D721Med (cell line): Measurements from ENCODE around the gene BTN3A1.

Source experiments
- DNase-seq: peaks from one replicate; pipeline ENCODE4 v3.0.0; 2011; ENCODE audit warnings: low spot score; ENCODE audit not compliant: insufficient read length
- FAIRE-seq: peaks from 2 replicates; lab custom pipeline; 2011; peaks lifted over from hg19 to GRCh38; lab: Jason Lieb, UNC
- CTCF ChIP-seq: IDR thresholded peaks from 2 replicates; pipeline ENCODE4 v1.5.1; 2012; ENCODE audit warnings: mild to moderate bottlenecking, control low read depth; ENCODE audit not compliant: insufficient read depth; ENCODE audit errors: missing control alignments

Gene BTN3A1

GRCh38 chr6:26441977-26442376, 39.9 kb downstream of the BTN3A1 start:
- FAIRE-seq (no peak), DNase-seq (no peak)
- no peak for TF ChIP-seq CTCF

DNA sequence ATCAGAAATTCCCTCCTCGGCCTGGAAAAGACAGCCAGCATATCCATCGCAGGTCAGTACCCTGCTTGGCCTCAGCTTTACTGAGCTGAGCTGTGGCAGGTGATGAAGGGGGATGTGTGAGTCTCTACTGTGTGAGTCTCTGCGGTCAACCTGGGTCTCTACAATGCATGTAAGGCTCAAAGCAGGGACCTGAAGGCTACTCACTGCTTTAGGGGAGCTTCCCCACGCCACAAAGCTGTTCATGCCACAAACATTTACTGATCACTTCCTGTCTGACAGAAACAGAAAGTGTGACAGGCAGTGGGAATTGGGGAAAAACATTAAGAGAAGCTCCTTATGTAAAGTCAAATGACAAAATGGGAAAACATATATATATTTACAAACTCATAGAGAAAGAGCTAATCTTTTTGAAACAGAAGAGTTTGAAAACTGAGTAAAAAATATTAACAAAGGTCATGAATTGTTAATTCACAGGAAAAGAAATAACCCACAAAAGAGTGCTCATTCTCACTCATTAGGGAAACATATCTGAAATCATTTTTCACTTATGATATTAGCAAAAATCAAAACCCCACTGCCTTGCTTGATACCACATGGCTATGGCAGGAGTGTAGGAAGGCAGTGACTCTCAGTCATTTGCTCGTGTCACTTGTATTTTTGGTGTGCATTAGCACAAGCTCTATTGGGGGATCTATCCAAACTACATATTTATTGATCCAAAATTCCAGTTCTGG, 44.0 kb downstream of the BTN3A1 start:
- no peak for TF ChIP-seq CTCF
- DNase-seq (no peak), FAIRE-seq (no peak)

DNA sequence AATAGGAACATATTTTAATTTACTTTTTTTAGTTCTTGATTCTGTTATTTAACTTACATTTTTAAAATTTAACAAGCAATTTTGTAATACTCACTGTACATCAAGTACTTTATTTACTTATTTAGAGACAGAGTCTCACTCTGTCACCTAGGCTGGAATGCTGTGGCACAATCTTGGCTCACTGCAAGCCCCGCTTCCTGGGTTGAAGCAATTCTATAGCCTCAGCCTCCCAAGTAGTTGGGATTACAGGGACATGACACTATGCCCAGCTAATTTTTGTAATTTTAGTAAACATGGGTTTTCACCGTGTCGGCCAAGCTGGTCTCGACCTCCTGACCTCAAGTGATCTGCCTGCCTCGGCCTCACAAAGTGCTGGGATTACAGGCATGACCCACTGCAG, 45.2 kb downstream of the BTN3A1 start:
- no peak for TF ChIP-seq CTCF
- DNase-seq: no peak
- no peak for FAIRE-seq

DNA sequence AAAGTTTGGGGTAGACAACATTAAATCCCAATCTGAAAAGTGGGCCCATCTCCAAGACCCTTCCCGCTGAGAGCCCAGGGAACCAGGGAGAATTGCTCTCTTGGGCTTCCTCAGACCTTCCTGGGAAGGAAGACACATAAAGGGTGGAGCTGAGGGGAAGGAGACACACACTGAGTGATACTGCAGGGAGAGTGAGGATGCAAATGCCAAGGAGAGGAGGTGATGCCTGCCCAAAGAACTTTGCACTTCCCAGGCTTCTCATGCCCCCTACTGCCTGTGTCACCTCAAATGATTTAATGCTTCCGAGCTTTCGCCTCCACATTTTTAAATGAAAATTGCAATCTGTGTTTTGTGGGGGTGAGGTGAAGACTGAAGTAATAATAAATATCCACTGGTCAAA, 48.2 kb downstream of the BTN3A1 start:
- no peak for TF ChIP-seq CTCF
- DNase-seq (no peak), FAIRE-seq (no peak)

DNA sequence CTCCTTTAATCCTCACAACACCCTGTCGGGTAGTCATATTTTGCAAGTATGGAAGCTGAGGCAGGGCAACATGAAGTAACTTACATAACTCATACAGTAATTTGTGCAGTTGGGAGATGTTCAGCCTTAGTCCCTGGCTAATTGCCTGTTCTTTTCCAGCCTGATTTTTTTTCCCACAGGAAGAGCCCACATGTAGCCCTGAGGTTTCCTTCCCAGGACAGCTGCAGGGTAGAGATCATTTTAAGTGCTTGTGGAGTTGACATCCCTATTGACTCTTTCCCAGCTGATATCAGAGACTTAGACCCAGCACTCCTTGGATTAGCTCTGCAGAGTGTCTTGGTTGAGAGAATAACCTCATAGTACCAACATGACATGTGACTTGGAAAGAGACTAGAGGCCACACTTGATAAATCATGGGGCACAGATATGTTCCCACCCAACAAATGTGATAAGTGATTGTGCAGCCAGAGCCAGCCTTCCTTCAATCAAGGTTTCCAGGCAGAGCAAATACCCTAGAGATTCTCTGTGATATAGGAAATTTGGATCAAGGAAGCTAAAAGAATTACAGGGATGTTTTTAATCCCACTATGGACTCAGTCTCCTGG, 50.7 kb downstream of the BTN3A1 start:
- no peak for FAIRE-seq

DNA sequence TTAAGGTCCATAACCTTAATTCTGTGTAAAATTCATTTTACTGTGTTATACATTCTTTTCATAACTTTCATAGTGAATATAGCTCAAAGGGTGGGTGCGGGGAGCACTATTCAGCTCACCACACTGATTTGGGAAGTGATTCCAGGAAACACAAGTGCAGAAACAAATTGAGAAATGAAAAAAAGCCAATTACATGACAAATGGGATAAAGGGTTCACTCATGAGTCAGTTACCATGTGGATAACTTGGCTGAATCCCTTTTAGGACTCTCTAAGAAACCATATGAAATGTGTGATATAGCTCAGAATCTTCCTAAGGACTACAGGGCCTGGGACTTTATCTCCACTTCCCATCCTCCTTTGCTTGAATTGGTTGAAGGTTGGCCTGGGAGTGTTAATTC, 52.6 kb downstream of the BTN3A1 start:
- FAIRE-seq (no peak), DNase-seq (no peak)
- TF ChIP-seq CTCF: no peak

More for the DNA sequence above, 50.7 kb downstream of the BTN3A1 start:
- TF ChIP-seq CTCF: no peak
- DNase-seq: no peak

- no peak for TF ChIP-seq CTCF
- FAIRE-seq (no peak), DNase-seq (no peak)
These were observed 53.4 kb downstream of the BTN3A1 start for GRCh38 chr6:26455357-26455970.
